Measurements from ENCODE around the gene NISCH.

- no peak for TF ChIP-seq BCL3 (IDR thresholded peaks at IDR 0.05)
- TF ChIP-seq EP300 (IDR thresholded peaks at IDR 0.05), result no peak
- TF ChIP-seq CTCF (IDR thresholded peaks at IDR 0.05), result no peak
- TF ChIP-seq SMC3 (IDR thresholded peaks at IDR 0.05), result no peak
- no peak for TF ChIP-seq POLR2AphosphoS2 (conservative IDR thresholded peaks at IDR 0.05; ENCODE audit: low read length)
- no peak for TF ChIP-seq PBX3 (IDR thresholded peaks at IDR 0.05)
- TF ChIP-seq HDAC2 (IDR thresholded peaks at IDR 0.05), result no peak
Observed at GRCh38 chr3:52537165-52537620, 81.8 kb downstream of the NISCH start.
